H1 (cell line): ENCODE results near the gene PPP1R3E. TPM values are rescaled to one million over a fixed set of nuclear protein-coding genes. Genes with fewer than 3 reads are reported as not detected.

Experiments used
- BCL11A ChIP-seq, 2 experiments: IDR thresholded peaks; one replicate each; pipeline ENCODE4 v1.6.1; 2011; ENCODE audit warnings: low read depth in 2 of 2, low read length in 2 of 2, mild to moderate bottlenecking in 2 of 2
- CEBPB ChIP-seq: IDR thresholded peaks from 2 replicates; pipeline ENCODE4 v1.6.1; 2012; ENCODE audit warnings: low read depth, low read length
- CHD1 ChIP-seq: IDR thresholded peaks from 2 replicates; pipeline ENCODE4 v1.6.1; 2012; ENCODE audit warnings: low read depth, low read length, improper control_type of control experiment
- EZH2 ChIP-seq: fragments of 200-600 bp; sonication (generic); IDR thresholded peaks from 2 replicates; pipeline ENCODE4 v1.7.1; 2012; ENCODE audit warnings: low read depth, mild to moderate bottlenecking, moderate library complexity, low read length, inconsistent platforms; ENCODE audit not compliant: severe bottlenecking
- HDAC2 ChIP-seq, 2 experiments: fragments of 300-600 bp in 1 of 2; sonication (generic) in 1 of 2; IDR thresholded peaks; 2 replicates each; pipeline ENCODE4 v1.6.1; 2011 to 2012; ENCODE audit warnings: low read depth in 2 of 2, low read length in 2 of 2, mild to moderate bottlenecking in 2 of 2, moderate library complexity in 2 of 2, borderline replicate concordance in 1 of 2, inconsistent platforms in 1 of 2
- KDM4A ChIP-seq: IDR thresholded peaks from one replicate; pipeline ENCODE4 v1.7.1; 2012; ENCODE audit warnings: low read depth, mild to moderate bottlenecking, moderate library complexity, low read length, inconsistent platforms; ENCODE audit not compliant: severe bottlenecking
- PHF8 ChIP-seq: fragments of 200-600 bp; sonication (generic); conservative IDR thresholded peaks from 2 replicates; pipeline ENCODE4 v1.7.1; 2012; ENCODE audit warnings: low read depth, mild to moderate bottlenecking, inconsistent platforms, low read length, moderate library complexity
- RBBP5 ChIP-seq: IDR thresholded peaks from 2 replicates; pipeline ENCODE4 v1.7.1; 2012; ENCODE audit warnings: low read depth, mild to moderate bottlenecking, inconsistent platforms, low read length, moderate library complexity, borderline replicate concordance
- SRF ChIP-seq: IDR thresholded peaks from 2 replicates; pipeline ENCODE4 v1.6.1; 2011; ENCODE audit warnings: mild to moderate bottlenecking, low read depth, low read length, moderate library complexity
- TBP ChIP-seq: IDR thresholded peaks from 2 replicates; pipeline ENCODE4 v1.6.1; 2011; ENCODE audit warnings: low read depth, low read length, improper control_type of control experiment
- YY1 ChIP-seq: IDR thresholded peaks from 2 replicates; pipeline ENCODE4 v1.6.1; 2011; ENCODE audit warnings: low read depth, mild to moderate bottlenecking, low read length
- polyA plus RNA-seq, 7 experiments: library from polyadenylated mRNA; depleted of rRNA in 3 of 7; stranded (reverse) in 5 of 7; unstranded in 2 of 7; fragments of >200 nt in 5 of 7; fragments of 200-250 nt in 2 of 7; gene quantifications; 1 replicate in 5 of 7; 2 replicates in 1 of 7; 4 replicates in 1 of 7; pipeline versions ENCODE4 v1.2.1 to v1.2.3, GENCODE V29; 2011 to 2013; ENCODE audit warnings: missing spikeins in 2 of 7, mixed read lengths in 2 of 7
- total RNA-seq: library from RNA; stranded (reverse); fragmentation: NEBNext Ultra II Directional; extraction: Animal tissue kit (Norgen Biotek cat#: 25700); gene quantifications from 2 replicates; pipeline ENCODE4 v1.2.1, GENCODE V29; 2021
- TF ChIP-seq, protein P1 (sequence below): IDR thresholded peaks from 2 replicates; pipeline ENCODE4 v1.6.1; 2012; ENCODE audit warnings: low read length, inconsistent platforms
- TF ChIP-seq, protein P2 (sequence below): IDR thresholded peaks from 2 replicates; pipeline ENCODE4 v1.6.1; 2012; ENCODE audit warnings: inconsistent platforms
- TF ChIP-seq, protein P3 (sequence below), 3 experiments: IDR thresholded peaks; 1 replicate in 2 of 3; 2 replicates in 1 of 3; pipeline versions ENCODE4 v1.5.1 to v1.6.1; 2011; ENCODE audit warnings: low read length in 3 of 3, mild to moderate bottlenecking in 3 of 3, inconsistent platforms in 2 of 3, low read depth in 1 of 3, moderate library complexity in 1 of 3; ENCODE audit not compliant: insufficient read depth in 1 of 3; ENCODE audit errors: control extremely low read depth in 1 of 3
- TF ChIP-seq, protein P4 (sequence below): IDR thresholded peaks from 2 replicates; pipeline ENCODE4 v1.6.1; 2011; ENCODE audit warnings: low read depth, mild to moderate bottlenecking, low read length; ENCODE audit not compliant: insufficient read depth
- TF ChIP-seq, protein P5 (sequence below): IDR thresholded peaks from 2 replicates; pipeline ENCODE4 v1.6.1; 2012; ENCODE audit warnings: inconsistent platforms

PPP1R3E gene
- total and polyA plus RNA-seq, 2 of the 8 experiments (the other 6 are each of a cell fraction or from before 2014, with no cell fraction given), result 4.4 to 4.7 TPM

DNA sequence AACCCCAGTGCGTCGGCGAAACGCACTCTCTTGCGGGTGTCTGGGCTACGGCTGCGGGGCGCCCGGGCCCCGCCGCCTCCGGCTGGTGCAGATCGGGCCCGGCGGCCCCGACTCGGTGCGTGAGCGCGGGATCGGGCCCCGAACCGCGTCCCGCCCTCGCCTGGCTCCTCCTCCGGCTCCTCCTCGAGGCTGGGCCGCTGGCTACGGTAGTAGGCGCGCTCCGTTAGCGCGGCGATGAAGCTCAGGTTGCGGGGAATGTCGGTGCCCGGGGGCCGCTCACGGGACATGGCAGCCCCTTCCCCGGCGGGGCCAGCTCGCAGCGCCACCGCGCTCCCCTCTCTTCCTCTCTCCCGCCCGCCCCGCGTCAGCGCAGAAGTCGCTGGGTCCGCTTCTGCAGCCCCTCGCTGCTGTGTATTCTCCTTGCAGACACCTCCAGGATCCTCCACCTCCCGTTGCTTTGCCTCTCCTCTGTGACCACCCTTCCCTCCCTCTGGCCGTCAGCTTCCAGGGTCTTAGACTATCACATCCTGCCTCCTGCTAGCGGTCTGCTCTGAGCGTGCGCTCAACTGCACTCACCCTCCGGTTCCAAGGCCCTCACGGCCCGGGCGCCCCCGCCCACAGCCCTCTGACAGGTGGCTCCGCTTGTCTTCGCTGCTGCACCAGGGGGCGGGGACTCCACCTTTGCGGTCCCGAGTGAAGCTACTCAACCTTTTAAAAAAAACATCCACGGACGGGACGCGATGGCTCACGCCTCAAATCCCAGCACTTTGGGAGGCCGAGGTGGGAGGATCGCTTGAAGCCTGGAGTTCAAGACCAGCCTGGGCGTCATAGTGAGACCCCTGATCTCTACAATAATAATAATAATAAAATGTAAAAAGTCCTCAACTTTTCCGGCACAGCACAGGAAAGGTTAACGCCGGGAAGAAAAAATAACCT, at the start of gene PPP1R3E (continued):
- TF ChIP-seq SRF, result no peak
- TF ChIP-seq RBBP5, result no peak
- TF ChIP-seq CHD1, result no peak
- TF ChIP-seq PHF8, result no peak
- no peak for TF ChIP-seq TBP
- TF ChIP-seq BCL11A (IDR thresholded peaks at IDR 0.05; ENCODE audit: low read depth in 2 of 2, low read length in 2 of 2), result no peak
- 0 out of 2 replicates have a peak, but pooled peaks have one; percentile 4 for TF ChIP-seq YY1
- no peak for TF ChIP-seq CEBPB
- TF ChIP-seq, protein P1, sequence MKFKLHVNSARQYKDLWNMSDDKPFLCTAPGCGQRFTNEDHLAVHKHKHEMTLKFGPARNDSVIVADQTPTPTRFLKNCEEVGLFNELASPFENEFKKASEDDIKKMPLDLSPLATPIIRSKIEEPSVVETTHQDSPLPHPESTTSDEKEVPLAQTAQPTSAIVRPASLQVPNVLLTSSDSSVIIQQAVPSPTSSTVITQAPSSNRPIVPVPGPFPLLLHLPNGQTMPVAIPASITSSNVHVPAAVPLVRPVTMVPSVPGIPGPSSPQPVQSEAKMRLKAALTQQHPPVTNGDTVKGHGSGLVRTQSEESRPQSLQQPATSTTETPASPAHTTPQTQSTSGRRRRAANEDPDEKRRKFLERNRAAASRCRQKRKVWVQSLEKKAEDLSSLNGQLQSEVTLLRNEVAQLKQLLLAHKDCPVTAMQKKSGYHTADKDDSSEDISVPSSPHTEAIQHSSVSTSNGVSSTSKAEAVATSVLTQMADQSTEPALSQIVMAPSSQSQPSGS, result no peak
- TF ChIP-seq, protein P2, sequence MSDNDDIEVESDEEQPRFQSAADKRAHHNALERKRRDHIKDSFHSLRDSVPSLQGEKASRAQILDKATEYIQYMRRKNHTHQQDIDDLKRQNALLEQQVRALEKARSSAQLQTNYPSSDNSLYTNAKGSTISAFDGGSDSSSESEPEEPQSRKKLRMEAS, result 0 out of 2 replicates have a peak, but pooled peaks have one; percentile 19
- peak; percentile 18 for TF ChIP-seq EZH2
- TF ChIP-seq, protein P3, sequence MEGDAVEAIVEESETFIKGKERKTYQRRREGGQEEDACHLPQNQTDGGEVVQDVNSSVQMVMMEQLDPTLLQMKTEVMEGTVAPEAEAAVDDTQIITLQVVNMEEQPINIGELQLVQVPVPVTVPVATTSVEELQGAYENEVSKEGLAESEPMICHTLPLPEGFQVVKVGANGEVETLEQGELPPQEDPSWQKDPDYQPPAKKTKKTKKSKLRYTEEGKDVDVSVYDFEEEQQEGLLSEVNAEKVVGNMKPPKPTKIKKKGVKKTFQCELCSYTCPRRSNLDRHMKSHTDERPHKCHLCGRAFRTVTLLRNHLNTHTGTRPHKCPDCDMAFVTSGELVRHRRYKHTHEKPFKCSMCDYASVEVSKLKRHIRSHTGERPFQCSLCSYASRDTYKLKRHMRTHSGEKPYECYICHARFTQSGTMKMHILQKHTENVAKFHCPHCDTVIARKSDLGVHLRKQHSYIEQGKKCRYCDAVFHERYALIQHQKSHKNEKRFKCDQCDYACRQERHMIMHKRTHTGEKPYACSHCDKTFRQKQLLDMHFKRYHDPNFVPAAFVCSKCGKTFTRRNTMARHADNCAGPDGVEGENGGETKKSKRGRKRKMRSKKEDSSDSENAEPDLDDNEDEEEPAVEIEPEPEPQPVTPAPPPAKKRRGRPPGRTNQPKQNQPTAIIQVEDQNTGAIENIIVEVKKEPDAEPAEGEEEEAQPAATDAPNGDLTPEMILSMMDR (IDR thresholded peaks at IDR 0.05; ENCODE audit: control extremely low read depth in 1 of 3, insufficient read depth in 1 of 3, low read depth in 1 of 3, low read length in 3 of 3), result no peak
- TF ChIP-seq, protein P4, sequence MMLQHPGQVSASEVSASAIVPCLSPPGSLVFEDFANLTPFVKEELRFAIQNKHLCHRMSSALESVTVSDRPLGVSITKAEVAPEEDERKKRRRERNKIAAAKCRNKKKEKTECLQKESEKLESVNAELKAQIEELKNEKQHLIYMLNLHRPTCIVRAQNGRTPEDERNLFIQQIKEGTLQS, result no peak
- TF ChIP-seq HDAC2 (IDR thresholded peaks at IDR 0.05; ENCODE audit: borderline replicate concordance in 1 of 2, low read depth in 2 of 2, low read length in 2 of 2), result no peak
- TF ChIP-seq, protein P5, sequence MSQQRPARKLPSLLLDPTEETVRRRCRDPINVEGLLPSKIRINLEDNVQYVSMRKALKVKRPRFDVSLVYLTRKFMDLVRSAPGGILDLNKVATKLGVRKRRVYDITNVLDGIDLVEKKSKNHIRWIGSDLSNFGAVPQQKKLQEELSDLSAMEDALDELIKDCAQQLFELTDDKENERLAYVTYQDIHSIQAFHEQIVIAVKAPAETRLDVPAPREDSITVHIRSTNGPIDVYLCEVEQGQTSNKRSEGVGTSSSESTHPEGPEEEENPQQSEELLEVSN, result 0 out of 2 replicates have a peak, but pooled peaks have one; percentile 7
- TF ChIP-seq KDM4A, result peak; percentile 97
